Measurements from ENCODE around the gene NRGN.

The NRGN gene

DNA sequence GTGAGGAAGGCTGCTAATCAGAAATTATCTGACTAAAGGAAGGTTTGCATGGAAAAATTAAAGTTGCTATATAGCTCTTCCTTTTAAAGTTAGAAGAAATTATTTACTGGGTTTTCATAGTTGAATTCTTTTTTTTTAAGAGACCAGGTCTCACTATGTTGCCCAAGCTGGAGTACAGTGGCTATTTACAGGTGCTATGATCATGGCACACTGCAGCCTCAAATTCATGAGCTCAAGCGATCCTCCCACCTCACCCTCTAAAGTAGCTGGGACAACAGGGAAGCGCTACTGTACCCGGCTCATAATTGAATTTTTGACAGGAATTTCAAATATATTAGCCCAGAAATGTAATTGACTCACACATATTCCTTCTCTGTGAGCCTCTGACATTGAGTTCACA, 56.6 kb downstream of the NRGN start:
- Histone ChIP-seq H3K9me3 (ENCODE audit: control insufficient read depth, low read length) (no peaks in the 10 kb centered on the region), H3K4me1 (ENCODE audit: control insufficient read depth, insufficient read depth, low read length) (peaks cover 32% of the 10 kb centered on the region), H3K27me3 (replicated peaks; ENCODE audit: control insufficient read depth, insufficient read depth, low read length) (no peaks in the 10 kb centered on the region), H3K9ac (ENCODE audit: low read length) (no peak overlapping the region), H3K4me3 (ENCODE audit: low read length) (no peak overlapping the region), H3K36me3 (ENCODE audit: control insufficient read depth, insufficient read depth, low read length, severe bottlenecking) (no peaks in the 10 kb centered on the region)
- no peak for DNase-seq (ENCODE audit: low read depth)

Data from adipocyte (in vitro differentiated cells).